A549 (cell line): ENCODE data around the gene NBL1. TPM values are rescaled to one million over a fixed set of nuclear protein-coding genes. Genes with fewer than 3 reads are reported as not detected.

Source experiments
- ATAC-seq, 2 experiments: fragments of 200-7000 bp in 1 of 2; fragments of >200 bp in 1 of 2; cut with Nextera tagmentation in 1 of 2; cut with Tn5 transposase in 1 of 2; 3 replicates each; pipeline versions ENCODE4 v1.8.0 to v1.9.1; 2018 to 2020; ENCODE audit warnings: mild to moderate bottlenecking in 1 of 2, moderate library complexity in 1 of 2
- CTCF ChIA-PET: fragments of 300-600 bp; sonication (Branson Sonifier 250); formaldehyde crosslinking; extraction: SDS; loops from one replicate; lab custom pipeline; 2021; ENCODE audit warnings: antibody characterized with exemption, inconsistent platforms; lab: Yijun Ruan, JAX
- POLR2A ChIA-PET: fragments of 350-600 bp; formaldehyde crosslinking; extraction: SDS; loops from one replicate; lab custom pipeline; 2021; ENCODE audit warnings: antibody characterized with exemption, inconsistent platforms; lab: Yijun Ruan, JAX
- DNase-seq, 2 experiments: peaks; one replicate each; pipeline versions ENCODE4 v3.0.0 to v3.0.0-alpha.2; 2011 to 2016; ENCODE audit warnings: low read depth in 1 of 2, low spot score in 1 of 2
- FAIRE-seq: peaks from 2 replicates; lab custom pipeline; 2011; peaks lifted over from hg19 to GRCh38; lab: Jason Lieb, UNC
- H3K27ac ChIP-seq, 2 experiments: fragments of >200 bp; sonication (Bioruptor Twin); formaldehyde crosslinking; 3 replicates each; pipeline ENCODE4 v1.5.1; 2016 to 2017
- H3K4me1 ChIP-seq: fragments of >200 bp; sonication (Bioruptor Twin); formaldehyde crosslinking; 3 replicates; pipeline ENCODE4 v1.6.1; 2016
- H3K4me2 ChIP-seq: fragments of >200 bp; sonication (Bioruptor Twin); formaldehyde crosslinking; 3 replicates; pipeline ENCODE4 v1.6.1; 2016
- H3K4me3 ChIP-seq: fragments of >200 bp; sonication (Bioruptor Twin); formaldehyde crosslinking; 3 replicates; pipeline ENCODE4 v1.5.1; 2016
- H3K9me3 ChIP-seq: fragments of >200 bp; sonication (Bioruptor Twin); formaldehyde crosslinking; 3 replicates; pipeline ENCODE4 v1.6.1; 2016
- CEBPB ChIP-seq, 2 experiments: fragments of >200 bp in 1 of 2; sonication (Bioruptor Twin) in 1 of 2; formaldehyde crosslinking in 1 of 2; IDR thresholded peaks; 2 replicates each; pipeline ENCODE4 v1.6.1; 2012 to 2016
- CHD4 ChIP-seq: fragments of 200-600 bp; sonication (generic); IDR thresholded peaks from 2 replicates; pipeline ENCODE4 v1.6.1; 2016; ENCODE audit warnings: antibody characterized with exemption, mild to moderate bottlenecking, borderline replicate concordance
- FOSB ChIP-seq: fragments of 250-450 bp; sonication (Bioruptor Pico); IDR thresholded peaks from 2 replicates; pipeline ENCODE4 v1.5.0; 2020; ENCODE audit warnings: mild to moderate bottlenecking, moderate library complexity
- FOXS1 ChIP-seq: fragments of 250-450 bp; sonication (Bioruptor Pico); IDR thresholded peaks from 2 replicates; pipeline ENCODE4 v1.5.0; 2020; ENCODE audit warnings: mild to moderate bottlenecking, moderate library complexity
- HEYL ChIP-seq: fragments of 250-450 bp; sonication (Bioruptor Pico); IDR thresholded peaks from 2 replicates; pipeline ENCODE4 v1.8.0; 2021; ENCODE audit warnings: mild to moderate bottlenecking, moderate library complexity
- JUN ChIP-seq, 2 experiments: fragments of >200 bp; sonication (Bioruptor Twin); formaldehyde crosslinking; IDR thresholded peaks; 2 replicates in 1 of 2; 3 replicates in 1 of 2; pipeline ENCODE4 v1.6.1; 2016 to 2017
- KDM5A ChIP-seq: fragments of 200-600 bp; sonication (generic); IDR thresholded peaks from 2 replicates; pipeline ENCODE4 v1.6.1; 2016; ENCODE audit warnings: antibody characterized with exemption, mild to moderate bottlenecking
- MAZ ChIP-seq: fragments of 150-350 bp; IDR thresholded peaks from 2 replicates; pipeline ENCODE4 v1.6.1; 2014; ENCODE audit warnings: antibody characterized with exemption, low read depth, low read length, borderline replicate concordance
- NR3C1 ChIP-seq: fragments of >200 bp; sonication (Bioruptor Twin); formaldehyde crosslinking; IDR thresholded peaks from 3 replicates; pipeline ENCODE4 v1.6.1; 2017
- POLR2AphosphoS2 ChIP-seq: conservative IDR thresholded peaks from 2 replicates; pipeline ENCODE4 v1.6.1; 2012; ENCODE audit warnings: low read length, improper control_type of control experiment, inconsistent platforms
- RAD21 ChIP-seq, 2 experiments: fragments of >200 bp in 1 of 2; sonication (Bioruptor Twin) in 1 of 2; formaldehyde crosslinking in 1 of 2; IDR thresholded peaks in 1 of 2; conservative IDR thresholded peaks in 1 of 2; 2 replicates in 1 of 2; 3 replicates in 1 of 2; pipeline ENCODE4 v1.6.1; 2012 to 2018; ENCODE audit warnings: inconsistent platforms in 1 of 2
- RCOR1 ChIP-seq: fragments of 150-350 bp; IDR thresholded peaks from 2 replicates; pipeline ENCODE4 v1.6.1; 2014; ENCODE audit warnings: antibody characterized with exemption, low read length, low read depth
- SREBF2 ChIP-seq: fragments of 450-650 bp; IDR thresholded peaks from 2 replicates; pipeline ENCODE4 v1.6.1; 2014; ENCODE audit warnings: mild to moderate bottlenecking, moderate library complexity
- TFCP2L1 ChIP-seq: fragments of 250-450 bp; sonication (Bioruptor Pico); IDR thresholded peaks from 2 replicates; pipeline ENCODE4 v1.5.0; 2021; ENCODE audit warnings: mild to moderate bottlenecking
- ZFP36 ChIP-seq: fragments of 450-650 bp; IDR thresholded peaks from 2 replicates; pipeline ENCODE4 v1.6.1; 2014; ENCODE audit warnings: borderline replicate concordance; ENCODE audit not compliant: partially characterized antibody
- WGBS: methylation state at CpG from one replicate; pipeline ENCODE4 v1.1.6; 2017; ENCODE audit errors: missing lambda C conversion rate; 5-methylcytosine and 5-hydroxymethylcytosine counted together
- polyA plus RNA-seq, 4 experiments: library from polyadenylated mRNA; depleted of rRNA in 3 of 4; stranded (reverse); fragments of >200 nt; fragmentation: RNase III in 1 of 4; extraction: RNeasy Plus Mini Kit Qiagen cat#74134 plus additional on column Dnase treatment in 1 of 4; gene quantifications; 2 replicates in 3 of 4; 3 replicates in 1 of 4; pipeline ENCODE4 v1.2.3, GENCODE V29; 2011 to 2017
- TF ChIP-seq, protein P1 (sequence below): fragments of 200-600 bp; sonication (generic); IDR thresholded peaks from 2 replicates; pipeline ENCODE4 v1.6.1; 2016; ENCODE audit warnings: antibody characterized with exemption, mild to moderate bottlenecking, moderate library complexity
- TF ChIP-seq, protein P2 (sequence below): fragments of >200 bp; sonication (Bioruptor Twin); formaldehyde crosslinking; IDR thresholded peaks from 3 replicates; pipeline ENCODE4 v1.5.1; 2016
- TF ChIP-seq, protein P3 (sequence below): IDR thresholded peaks from 2 replicates; pipeline ENCODE4 v1.6.1; 2012; ENCODE audit warnings: low read depth, borderline replicate concordance
- TF ChIP-seq, protein P4 (sequence below): IDR thresholded peaks from 2 replicates; pipeline ENCODE4 v1.6.1; 2012

The NBL1 gene
- polyA plus RNA-seq, 2 of the 4 experiments (the other 2 are of a cell fraction) = 16.3 to 19.0 TPM

DNA sequence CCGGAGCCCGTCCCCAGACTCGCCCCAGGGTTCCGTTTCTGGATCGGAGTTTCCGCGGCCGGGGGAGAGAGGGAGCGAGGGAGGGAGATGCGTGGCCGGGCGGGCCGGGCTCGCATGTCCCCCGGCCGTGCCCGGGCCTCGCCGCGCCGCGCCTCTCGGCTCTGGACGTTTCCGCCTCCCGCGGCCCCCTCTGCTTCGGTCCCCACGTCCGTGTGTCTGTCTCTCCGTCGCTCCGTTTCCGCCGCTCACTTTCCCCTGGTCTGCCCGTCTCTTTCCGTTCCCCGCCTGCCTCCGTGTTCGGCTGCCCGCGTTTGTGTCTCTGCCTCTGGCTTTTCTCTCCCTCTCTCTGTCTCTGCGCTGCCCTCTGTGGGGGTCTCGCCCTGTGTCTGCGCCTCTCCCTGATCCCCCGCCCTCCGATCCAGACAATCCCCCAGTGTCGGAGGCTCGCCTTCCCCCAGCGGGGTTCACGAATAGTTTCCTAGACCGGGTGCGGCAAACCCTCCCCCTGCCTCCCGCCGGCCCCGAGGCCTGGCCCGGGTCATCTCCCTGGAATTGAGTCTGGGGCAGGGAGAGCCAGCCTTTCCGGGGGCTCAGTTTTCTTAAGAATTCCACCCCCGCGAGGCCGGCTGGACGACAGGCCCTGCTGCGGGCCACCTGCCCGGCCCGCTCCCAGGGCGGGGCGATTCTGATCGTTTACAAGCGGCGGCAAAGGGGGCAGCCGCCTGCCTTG is 735 bp downstream of the NBL1 start:
- DNase-seq (no peak), FAIRE-seq (no peak), ATAC-seq (peak; percentile 5 to 17; a peak in 2 of 6 replicates)
- Histone ChIP-seq H3K4me2 (peak overlapping the region; percentile 89), H3K9me3 (no peaks in the 10 kb centered on the region), H3K27ac (peak overlapping the region; percentile 84 to 91), H3K4me3 (peak overlapping the region; percentile 85), H3K4me1 (peaks cover 45% of the 10 kb centered on the region)
- TF ChIP-seq NR3C1 (no peak), FOXS1 (CRISPR knock-in tag) (no peak), SREBF2 (no peak), HEYL (CRISPR knock-in tag) (no peak), POLR2AphosphoS2 (no peak), MAZ (no peak), RCOR1 (no peak), TFCP2L1 (CRISPR knock-in tag) (no peak), CHD4 (no peak), KDM5A (no peak), JUN (IDR thresholded peaks at IDR 0.05) (no peak), CEBPB (IDR thresholded peaks at IDR 0.05) (no peak)
- TF ChIP-seq, protein P1, sequence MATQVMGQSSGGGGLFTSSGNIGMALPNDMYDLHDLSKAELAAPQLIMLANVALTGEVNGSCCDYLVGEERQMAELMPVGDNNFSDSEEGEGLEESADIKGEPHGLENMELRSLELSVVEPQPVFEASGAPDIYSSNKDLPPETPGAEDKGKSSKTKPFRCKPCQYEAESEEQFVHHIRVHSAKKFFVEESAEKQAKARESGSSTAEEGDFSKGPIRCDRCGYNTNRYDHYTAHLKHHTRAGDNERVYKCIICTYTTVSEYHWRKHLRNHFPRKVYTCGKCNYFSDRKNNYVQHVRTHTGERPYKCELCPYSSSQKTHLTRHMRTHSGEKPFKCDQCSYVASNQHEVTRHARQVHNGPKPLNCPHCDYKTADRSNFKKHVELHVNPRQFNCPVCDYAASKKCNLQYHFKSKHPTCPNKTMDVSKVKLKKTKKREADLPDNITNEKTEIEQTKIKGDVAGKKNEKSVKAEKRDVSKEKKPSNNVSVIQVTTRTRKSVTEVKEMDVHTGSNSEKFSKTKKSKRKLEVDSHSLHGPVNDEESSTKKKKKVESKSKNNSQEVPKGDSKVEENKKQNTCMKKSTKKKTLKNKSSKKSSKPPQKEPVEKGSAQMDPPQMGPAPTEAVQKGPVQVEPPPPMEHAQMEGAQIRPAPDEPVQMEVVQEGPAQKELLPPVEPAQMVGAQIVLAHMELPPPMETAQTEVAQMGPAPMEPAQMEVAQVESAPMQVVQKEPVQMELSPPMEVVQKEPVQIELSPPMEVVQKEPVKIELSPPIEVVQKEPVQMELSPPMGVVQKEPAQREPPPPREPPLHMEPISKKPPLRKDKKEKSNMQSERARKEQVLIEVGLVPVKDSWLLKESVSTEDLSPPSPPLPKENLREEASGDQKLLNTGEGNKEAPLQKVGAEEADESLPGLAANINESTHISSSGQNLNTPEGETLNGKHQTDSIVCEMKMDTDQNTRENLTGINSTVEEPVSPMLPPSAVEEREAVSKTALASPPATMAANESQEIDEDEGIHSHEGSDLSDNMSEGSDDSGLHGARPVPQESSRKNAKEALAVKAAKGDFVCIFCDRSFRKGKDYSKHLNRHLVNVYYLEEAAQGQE = no peak
- TF ChIP-seq, protein P2, sequence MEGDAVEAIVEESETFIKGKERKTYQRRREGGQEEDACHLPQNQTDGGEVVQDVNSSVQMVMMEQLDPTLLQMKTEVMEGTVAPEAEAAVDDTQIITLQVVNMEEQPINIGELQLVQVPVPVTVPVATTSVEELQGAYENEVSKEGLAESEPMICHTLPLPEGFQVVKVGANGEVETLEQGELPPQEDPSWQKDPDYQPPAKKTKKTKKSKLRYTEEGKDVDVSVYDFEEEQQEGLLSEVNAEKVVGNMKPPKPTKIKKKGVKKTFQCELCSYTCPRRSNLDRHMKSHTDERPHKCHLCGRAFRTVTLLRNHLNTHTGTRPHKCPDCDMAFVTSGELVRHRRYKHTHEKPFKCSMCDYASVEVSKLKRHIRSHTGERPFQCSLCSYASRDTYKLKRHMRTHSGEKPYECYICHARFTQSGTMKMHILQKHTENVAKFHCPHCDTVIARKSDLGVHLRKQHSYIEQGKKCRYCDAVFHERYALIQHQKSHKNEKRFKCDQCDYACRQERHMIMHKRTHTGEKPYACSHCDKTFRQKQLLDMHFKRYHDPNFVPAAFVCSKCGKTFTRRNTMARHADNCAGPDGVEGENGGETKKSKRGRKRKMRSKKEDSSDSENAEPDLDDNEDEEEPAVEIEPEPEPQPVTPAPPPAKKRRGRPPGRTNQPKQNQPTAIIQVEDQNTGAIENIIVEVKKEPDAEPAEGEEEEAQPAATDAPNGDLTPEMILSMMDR = no peak
- TF ChIP-seq, protein P3, sequence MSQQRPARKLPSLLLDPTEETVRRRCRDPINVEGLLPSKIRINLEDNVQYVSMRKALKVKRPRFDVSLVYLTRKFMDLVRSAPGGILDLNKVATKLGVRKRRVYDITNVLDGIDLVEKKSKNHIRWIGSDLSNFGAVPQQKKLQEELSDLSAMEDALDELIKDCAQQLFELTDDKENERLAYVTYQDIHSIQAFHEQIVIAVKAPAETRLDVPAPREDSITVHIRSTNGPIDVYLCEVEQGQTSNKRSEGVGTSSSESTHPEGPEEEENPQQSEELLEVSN = no peak
- TF ChIP-seq, protein P4, sequence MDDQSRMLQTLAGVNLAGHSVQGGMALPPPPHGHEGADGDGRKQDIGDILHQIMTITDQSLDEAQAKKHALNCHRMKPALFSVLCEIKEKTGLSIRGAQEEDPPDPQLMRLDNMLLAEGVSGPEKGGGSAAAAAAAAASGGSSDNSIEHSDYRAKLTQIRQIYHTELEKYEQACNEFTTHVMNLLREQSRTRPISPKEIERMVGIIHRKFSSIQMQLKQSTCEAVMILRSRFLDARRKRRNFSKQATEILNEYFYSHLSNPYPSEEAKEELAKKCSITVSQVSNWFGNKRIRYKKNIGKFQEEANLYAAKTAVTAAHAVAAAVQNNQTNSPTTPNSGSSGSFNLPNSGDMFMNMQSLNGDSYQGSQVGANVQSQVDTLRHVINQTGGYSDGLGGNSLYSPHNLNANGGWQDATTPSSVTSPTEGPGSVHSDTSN = no peak
- POLR2A ChIA-PET = no interaction called here
- 0% methylated on average over 17 of the region's 71 CpGs for WGBS
- CTCF ChIA-PET = interaction anchor here (1.0 to 7.7 kb wide), 4 partner anchors 9 to 202 kb away, joined by 3 to 45 read pairs (median 6); no protein-coding TSS in a partner anchor

DNA sequence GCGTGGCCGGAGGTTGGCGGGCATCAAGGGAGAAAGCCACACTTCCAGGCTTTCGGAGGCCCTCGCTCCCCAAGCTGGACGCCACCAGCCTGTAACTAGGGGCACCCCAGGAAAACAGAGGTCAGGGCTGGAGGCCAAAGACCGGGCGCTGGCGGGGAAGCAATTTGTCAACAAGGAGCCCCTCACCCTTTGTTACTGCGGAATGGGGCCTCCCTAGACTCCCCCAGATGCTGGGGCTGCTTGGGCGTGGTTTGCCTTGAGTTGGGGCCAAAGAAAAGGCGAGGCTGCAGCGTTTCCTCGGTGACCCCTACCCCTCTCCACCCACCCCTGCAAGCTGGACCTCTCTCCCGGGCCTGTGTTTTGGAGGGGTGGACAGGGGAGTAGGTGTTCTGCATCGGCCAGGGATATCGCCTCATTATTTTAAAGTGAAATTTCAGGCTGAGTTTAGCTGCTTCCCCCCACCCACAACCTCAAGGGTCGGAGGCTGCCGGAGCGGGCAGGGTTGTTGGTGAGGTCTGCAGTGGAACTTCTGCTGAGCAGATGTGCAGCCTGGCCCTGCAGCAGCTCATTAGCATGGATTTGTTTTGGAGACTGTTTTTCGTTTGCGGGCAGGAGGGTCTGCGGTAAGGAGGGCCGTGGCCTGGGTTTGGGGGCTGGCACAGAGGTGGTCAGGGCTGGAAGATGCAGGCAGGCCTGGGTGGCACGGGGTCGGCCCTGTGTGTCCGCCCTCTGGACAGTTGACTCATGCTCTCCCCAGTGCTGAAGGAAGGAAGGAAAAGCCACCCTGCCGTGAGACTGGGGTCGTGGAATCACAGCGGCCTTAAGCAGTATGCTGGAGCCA is 1.5 kb downstream of the NBL1 start:
- TF ChIP-seq RAD21 (conservative IDR thresholded peaks at IDR 0.05 in 1 of 2, IDR thresholded peaks at IDR 0.05 in 1 of 2) = no peak
- no peak for TF ChIP-seq ZFP36
- TF ChIP-seq CHD4 = no peak
- TF ChIP-seq FOSB = no peak
- TF ChIP-seq, all 56 proteins: peak for 0
- DNase-seq (no peak), ATAC-seq (no peak), FAIRE-seq (no peak)
- Histone ChIP-seq H3K4me1 (peaks cover 39% of the 10 kb centered on the region), H3K4me2 (peak overlapping the region; percentile 89), H3K9me3 (no peaks in the 10 kb centered on the region), H3K4me3 (peak overlapping the region; percentile 85), H3K27ac (peak overlapping the region; percentile 84 to 91; a peak in 5 of 6 replicates)
- ChIA-PET CTCF (interaction anchor here (0.9 to 7.7 kb wide), 2 partner anchors 15 to 47 kb away, joined by 3 to 45 read pairs; no protein-coding TSS in a partner anchor), POLR2A (no interaction called here)
- 80% methylated on average over 13 of the region's 30 CpGs for WGBS
